ENCODE results near the gene TMEM63A. TPM values are rescaled to one million over a fixed set of nuclear protein-coding genes. Genes with fewer than 3 reads are reported as not detected.

The TMEM63A gene
- polyA plus RNA-seq, 2 of the 4 experiments (the other 2 are of a cell fraction) = 7.5 to 9.5 TPM

DNA sequence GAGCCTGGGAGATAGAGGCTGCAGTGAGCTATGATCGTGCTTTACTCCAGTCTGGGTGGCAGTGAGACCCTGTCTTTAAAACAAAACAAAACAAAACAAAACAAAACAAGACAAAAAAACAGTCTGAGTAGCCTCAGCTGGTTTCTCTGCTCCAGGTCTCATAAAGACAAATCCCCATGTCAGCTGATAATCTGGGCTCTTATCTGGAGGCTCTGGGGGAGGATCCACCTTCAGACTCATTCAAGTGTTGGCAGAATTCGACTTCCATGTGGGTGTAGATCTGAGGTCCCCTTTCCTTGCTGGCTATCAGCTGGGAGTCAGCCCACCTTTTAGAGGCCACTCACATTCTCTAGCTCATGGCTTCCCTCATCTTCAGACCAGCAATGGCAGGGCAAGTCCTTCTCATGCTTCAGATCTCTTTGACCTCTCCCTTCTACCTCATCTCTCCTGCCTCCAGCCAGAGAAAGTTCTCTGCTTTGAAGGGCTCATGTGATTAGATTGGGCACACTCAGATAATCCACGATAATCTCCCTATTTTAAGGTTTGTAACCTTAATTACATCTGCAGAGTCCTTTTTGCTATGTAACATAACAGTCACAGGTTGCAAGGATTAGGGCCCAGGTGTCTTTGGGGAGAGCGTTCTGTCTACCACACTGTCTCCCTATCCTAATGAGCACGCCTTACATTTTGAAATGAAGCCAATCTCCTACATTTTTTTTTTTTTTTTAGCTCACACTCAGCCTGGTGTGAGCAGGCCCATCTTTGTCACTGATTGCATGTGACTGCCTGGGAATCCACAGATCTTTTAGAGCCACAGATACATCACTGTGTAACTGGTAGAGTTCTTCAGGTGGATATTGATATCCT lies 49.3 kb upstream of the TMEM63A start:
- H3K4me2 ChIP-seq = no peak overlapping the region
- POLR2A ChIA-PET = interaction anchor here (0.9 kb wide), 1 partner anchor 7 kb away, joined by 3 read pairs; the partner anchor contains the start of gene PYCR2
- ATAC-seq (no peak), FAIRE-seq (no peak), DNase-seq (ENCODE audit: low read depth in 1 of 2, low spot score in 1 of 2) (no peak)
- 69% methylated on average over 5 of the region's 5 CpGs for WGBS (ENCODE audit: missing lambda C conversion rate)
- H3K4me3 ChIP-seq = no peak overlapping the region
- H3K27ac ChIP-seq = no peak overlapping the region
- TF ChIP-seq SMC3 (IDR thresholded peaks at IDR 0.05) = no peak
- TF ChIP-seq, protein P1, sequence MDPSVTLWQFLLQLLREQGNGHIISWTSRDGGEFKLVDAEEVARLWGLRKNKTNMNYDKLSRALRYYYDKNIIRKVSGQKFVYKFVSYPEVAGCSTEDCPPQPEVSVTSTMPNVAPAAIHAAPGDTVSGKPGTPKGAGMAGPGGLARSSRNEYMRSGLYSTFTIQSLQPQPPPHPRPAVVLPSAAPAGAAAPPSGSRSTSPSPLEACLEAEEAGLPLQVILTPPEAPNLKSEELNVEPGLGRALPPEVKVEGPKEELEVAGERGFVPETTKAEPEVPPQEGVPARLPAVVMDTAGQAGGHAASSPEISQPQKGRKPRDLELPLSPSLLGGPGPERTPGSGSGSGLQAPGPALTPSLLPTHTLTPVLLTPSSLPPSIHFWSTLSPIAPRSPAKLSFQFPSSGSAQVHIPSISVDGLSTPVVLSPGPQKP (IDR thresholded peaks at IDR 0.05; ENCODE audit: low read depth, low read length) = no peak
- no peak for TF ChIP-seq FOXS1 (CRISPR knock-in tag; IDR thresholded peaks at IDR 0.05)
- TF ChIP-seq, protein P2, sequence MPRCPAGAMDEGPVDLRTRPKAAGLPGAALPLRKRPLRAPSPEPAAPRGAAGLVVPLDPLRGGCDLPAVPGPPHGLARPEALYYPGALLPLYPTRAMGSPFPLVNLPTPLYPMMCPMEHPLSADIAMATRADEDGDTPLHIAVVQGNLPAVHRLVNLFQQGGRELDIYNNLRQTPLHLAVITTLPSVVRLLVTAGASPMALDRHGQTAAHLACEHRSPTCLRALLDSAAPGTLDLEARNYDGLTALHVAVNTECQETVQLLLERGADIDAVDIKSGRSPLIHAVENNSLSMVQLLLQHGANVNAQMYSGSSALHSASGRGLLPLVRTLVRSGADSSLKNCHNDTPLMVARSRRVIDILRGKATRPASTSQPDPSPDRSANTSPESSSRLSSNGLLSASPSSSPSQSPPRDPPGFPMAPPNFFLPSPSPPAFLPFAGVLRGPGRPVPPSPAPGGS (IDR thresholded peaks at IDR 0.05) = no peak
- TF ChIP-seq ZSCAN20 (CRISPR knock-in tag; IDR thresholded peaks at IDR 0.05) = no peak
- TF ChIP-seq EP300 (IDR thresholded peaks at IDR 0.05) = no peak
- TF ChIP-seq, protein P3, sequence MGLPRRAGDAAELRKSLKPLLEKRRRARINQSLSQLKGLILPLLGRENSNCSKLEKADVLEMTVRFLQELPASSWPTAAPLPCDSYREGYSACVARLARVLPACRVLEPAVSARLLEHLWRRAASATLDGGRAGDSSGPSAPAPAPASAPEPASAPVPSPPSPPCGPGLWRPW (IDR thresholded peaks at IDR 0.05) = no peak
- TF ChIP-seq HEYL (CRISPR knock-in tag; IDR thresholded peaks at IDR 0.05) = no peak
- TF ChIP-seq POLR2AphosphoS2 (conservative IDR thresholded peaks at IDR 0.05; ENCODE audit: low read length) = no peak
- no peak for TF ChIP-seq EHMT2 (IDR thresholded peaks at IDR 0.05; ENCODE audit: low read depth)
- no peak for TF ChIP-seq RAD21 (conservative IDR thresholded peaks at IDR 0.05 in 1 of 2, IDR thresholded peaks at IDR 0.05 in 1 of 2)
- TF ChIP-seq NR3C1 (IDR thresholded peaks at IDR 0.05) = no peak
- TF ChIP-seq, protein P4, sequence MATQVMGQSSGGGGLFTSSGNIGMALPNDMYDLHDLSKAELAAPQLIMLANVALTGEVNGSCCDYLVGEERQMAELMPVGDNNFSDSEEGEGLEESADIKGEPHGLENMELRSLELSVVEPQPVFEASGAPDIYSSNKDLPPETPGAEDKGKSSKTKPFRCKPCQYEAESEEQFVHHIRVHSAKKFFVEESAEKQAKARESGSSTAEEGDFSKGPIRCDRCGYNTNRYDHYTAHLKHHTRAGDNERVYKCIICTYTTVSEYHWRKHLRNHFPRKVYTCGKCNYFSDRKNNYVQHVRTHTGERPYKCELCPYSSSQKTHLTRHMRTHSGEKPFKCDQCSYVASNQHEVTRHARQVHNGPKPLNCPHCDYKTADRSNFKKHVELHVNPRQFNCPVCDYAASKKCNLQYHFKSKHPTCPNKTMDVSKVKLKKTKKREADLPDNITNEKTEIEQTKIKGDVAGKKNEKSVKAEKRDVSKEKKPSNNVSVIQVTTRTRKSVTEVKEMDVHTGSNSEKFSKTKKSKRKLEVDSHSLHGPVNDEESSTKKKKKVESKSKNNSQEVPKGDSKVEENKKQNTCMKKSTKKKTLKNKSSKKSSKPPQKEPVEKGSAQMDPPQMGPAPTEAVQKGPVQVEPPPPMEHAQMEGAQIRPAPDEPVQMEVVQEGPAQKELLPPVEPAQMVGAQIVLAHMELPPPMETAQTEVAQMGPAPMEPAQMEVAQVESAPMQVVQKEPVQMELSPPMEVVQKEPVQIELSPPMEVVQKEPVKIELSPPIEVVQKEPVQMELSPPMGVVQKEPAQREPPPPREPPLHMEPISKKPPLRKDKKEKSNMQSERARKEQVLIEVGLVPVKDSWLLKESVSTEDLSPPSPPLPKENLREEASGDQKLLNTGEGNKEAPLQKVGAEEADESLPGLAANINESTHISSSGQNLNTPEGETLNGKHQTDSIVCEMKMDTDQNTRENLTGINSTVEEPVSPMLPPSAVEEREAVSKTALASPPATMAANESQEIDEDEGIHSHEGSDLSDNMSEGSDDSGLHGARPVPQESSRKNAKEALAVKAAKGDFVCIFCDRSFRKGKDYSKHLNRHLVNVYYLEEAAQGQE (IDR thresholded peaks at IDR 0.05) = no peak
- no peak for TF ChIP-seq MYC (IDR thresholded peaks at IDR 0.05; ENCODE audit: borderline replicate concordance, low read length)
- CTCF ChIA-PET = interaction anchor here (0.9 to 1.8 kb wide), 6 partner anchors 20 to 477 kb away, joined by 3 to 9 read pairs (median 3); no protein-coding TSS in a partner anchor
- H3K9me3 ChIP-seq = no peaks in the 10 kb centered on the region
- H3K4me1 ChIP-seq = 0 out of 3 replicates have a peak, but pooled peaks cover 3% of the 10 kb centered on the region

DNA sequence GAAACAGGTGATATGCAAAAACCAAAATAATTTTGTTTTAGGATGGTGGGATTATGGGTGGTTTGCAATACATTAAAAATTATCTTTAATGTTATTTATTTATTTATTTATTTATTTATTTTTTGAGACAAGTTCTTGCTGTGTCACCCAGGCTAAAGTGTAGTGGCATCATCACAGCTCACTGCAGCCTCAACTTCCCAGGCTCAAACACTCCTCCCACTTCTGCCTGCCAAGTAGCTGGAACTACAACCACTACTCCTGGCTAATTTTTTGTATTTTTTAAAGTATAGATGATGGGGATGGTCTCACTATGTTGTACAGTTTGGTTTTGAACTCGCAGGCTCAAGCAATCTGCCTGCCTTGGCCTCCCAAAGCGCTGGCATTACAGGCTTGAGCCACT lies 48.4 kb upstream of the TMEM63A start:
- H3K4me1 ChIP-seq = 0 out of 3 replicates have a peak, but pooled peaks cover 3% of the 10 kb centered on the region
- CTCF ChIA-PET = interaction anchor here (1.8 kb wide), 1 partner anchor 19 kb away, joined by 9 read pairs; no protein-coding TSS in a partner anchor
- ATAC-seq (no peak), DNase-seq (ENCODE audit: low read depth in 1 of 2, low spot score in 1 of 2) (no peak), FAIRE-seq (no peak)
- no peak overlapping the region for H3K27ac ChIP-seq
- 78% methylated on average over 2 of the region's 2 CpGs for WGBS (ENCODE audit: missing lambda C conversion rate)
- no peak overlapping the region for H3K4me2 ChIP-seq
- POLR2A ChIA-PET = no interaction called here
- TF ChIP-seq RAD21 (conservative IDR thresholded peaks at IDR 0.05 in 1 of 2, IDR thresholded peaks at IDR 0.05 in 1 of 2) (no peak), POLR2AphosphoS2 (conservative IDR thresholded peaks at IDR 0.05; ENCODE audit: low read length) (no peak), CHD2 (IDR thresholded peaks at IDR 0.05; ENCODE audit: low read length, partially characterized antibody) (no peak), RNF2 (IDR thresholded peaks at IDR 0.05; ENCODE audit: borderline replicate concordance, low read depth) (no peak), EP300 (IDR thresholded peaks at IDR 0.05) (no peak), HOXB13 (CRISPR knock-in tag; IDR thresholded peaks at IDR 0.05; ENCODE audit: low read depth) (no peak), ZSCAN20 (CRISPR knock-in tag; IDR thresholded peaks at IDR 0.05) (no peak), CHD4 (IDR thresholded peaks at IDR 0.05; ENCODE audit: borderline replicate concordance) (no peak), HDAC2 (IDR thresholded peaks at IDR 0.05) (no peak), EHF (CRISPR knock-in tag; IDR thresholded peaks at IDR 0.05) (no peak), MAFK (IDR thresholded peaks at IDR 0.05; ENCODE audit: partially characterized antibody) (no peak)
- TF ChIP-seq, protein P5, sequence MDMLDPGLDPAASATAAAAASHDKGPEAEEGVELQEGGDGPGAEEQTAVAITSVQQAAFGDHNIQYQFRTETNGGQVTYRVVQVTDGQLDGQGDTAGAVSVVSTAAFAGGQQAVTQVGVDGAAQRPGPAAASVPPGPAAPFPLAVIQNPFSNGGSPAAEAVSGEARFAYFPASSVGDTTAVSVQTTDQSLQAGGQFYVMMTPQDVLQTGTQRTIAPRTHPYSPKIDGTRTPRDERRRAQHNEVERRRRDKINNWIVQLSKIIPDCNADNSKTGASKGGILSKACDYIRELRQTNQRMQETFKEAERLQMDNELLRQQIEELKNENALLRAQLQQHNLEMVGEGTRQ (IDR thresholded peaks at IDR 0.05) = no peak
- TF ChIP-seq, protein P4 (IDR thresholded peaks at IDR 0.05) = no peak
- H3K9me3 ChIP-seq = no peaks in the 10 kb centered on the region
- no peak overlapping the region for H3K4me3 ChIP-seq
